ENCODE results near the gene TMEM175.

GRCh38 chr4:887034-887763, 45.1 kb upstream of the TMEM175 start:
- TF ChIP-seq RFX5 (IDR thresholded peaks at IDR 0.05; ENCODE audit: borderline replicate concordance, low read depth, low read length), result no peak
- no peak for TF ChIP-seq GABPA (IDR thresholded peaks at IDR 0.05; ENCODE audit: borderline replicate concordance, insufficient read depth, low read length)
- no peak for TF ChIP-seq TAF7 (optimal IDR thresholded peaks at IDR 0.05; ENCODE audit: borderline replicate concordance, low read depth, low read length)
- no peak for TF ChIP-seq RAD21 (IDR thresholded peaks at IDR 0.05 in 1 of 2, conservative IDR thresholded peaks at IDR 0.05 in 1 of 2; ENCODE audit: low read depth in 2 of 2, low read length in 2 of 2)
- no peak for TF ChIP-seq MAX (IDR thresholded peaks at IDR 0.05)
- TF ChIP-seq KDM5A (IDR thresholded peaks at IDR 0.05; ENCODE audit: low read length), result no peak
- TF ChIP-seq POLR2AphosphoS5 (IDR thresholded peaks at IDR 0.05; ENCODE audit: low read depth, low read length), result no peak
- no peak for TF ChIP-seq BRCA1 (IDR thresholded peaks at IDR 0.05; ENCODE audit: low read depth, low read length)
- no peak for TF ChIP-seq POLR2A (IDR thresholded peaks at IDR 0.05; ENCODE audit: control extremely low read depth in 1 of 2, low read depth in 2 of 2, low read length in 2 of 2)
